NCI-H748 (cell line): ENCODE measurements around the gene COL5A1.
"Not testable (repeated sequence)": the region's sequence is repeated elsewhere in the genome, so short reads cannot be mapped to it uniquely, and the experiment has no call there.

ENCODE experiments used
- DNase-seq: peaks from one replicate; lab custom pipeline; 2025; ENCODE audit not compliant: unreplicated experiment; lab: John Stamatoyannopoulos, UW

The COL5A1 gene

GRCh38 chr9:134847138-134847537 is 205.5 kb downstream of the COL5A1 start:
- DNase-seq, result no peak

GRCh38 chr9:134847752-134848432 is 206.3 kb downstream of the COL5A1 start:
- no peak for DNase-seq

GRCh38 chr9:134848504-134848903 is 206.9 kb downstream of the COL5A1 start:
- DNase-seq, result no peak

GRCh38 chr9:134850611-134851010 is 209.0 kb downstream of the COL5A1 start:
- DNase-seq, result no peak

GRCh38 chr9:134851020-134851419 is 209.4 kb downstream of the COL5A1 start:
- no peak for DNase-seq

GRCh38 chr9:134852906-134853654 is 211.5 kb downstream of the COL5A1 start:
- DNase-seq, result no peak

GRCh38 chr9:134853893-134854292 is 212.3 kb downstream of the COL5A1 start:
- DNase-seq, result no peak

GRCh38 chr9:134854541-134854981 is 213.0 kb downstream of the COL5A1 start:
- no peak for DNase-seq

GRCh38 chr9:134855231-134855899 is 213.8 kb downstream of the COL5A1 start:
- no peak for DNase-seq

- no peak for DNase-seq
Measured at GRCh38 chr9:134855900-134856377, 214.3 kb downstream of the COL5A1 start.

GRCh38 chr9:134857451-134857850 is 215.8 kb downstream of the COL5A1 start:
- not testable (repeated sequence) for DNase-seq

GRCh38 chr9:134858051-134858841 is 216.6 kb downstream of the COL5A1 start:
- DNase-seq, result no peak

- no peak for DNase-seq
Measured at GRCh38 chr9:134860510-134860909, 218.9 kb downstream of the COL5A1 start.

GRCh38 chr9:134861595-134862334 is 220.2 kb downstream of the COL5A1 start:
- DNase-seq, result no peak

- DNase-seq, result no peak
Measured at GRCh38 chr9:134863306-134863902, 221.8 kb downstream of the COL5A1 start.

- no peak for DNase-seq
Measured at GRCh38 chr9:134863941-134864820, 222.6 kb downstream of the COL5A1 start.

GRCh38 chr9:134864821-134865190 is 223.2 kb downstream of the COL5A1 start:
- no peak for DNase-seq

- DNase-seq, result no peak
Measured at GRCh38 chr9:134867917-134868750, 226.5 kb downstream of the COL5A1 start.
